Loucy (cell line): ENCODE results near the gene OR2L13.

ENCODE experiments used
- H2AFZ ChIP-seq: fragments of 200-600 bp; sonication (generic); 2 replicates; pipeline ENCODE4 v1.6.0; 2016; ENCODE audit warnings: antibody characterized with exemption, mild to moderate bottlenecking, low read length, moderate library complexity
- H3F3A ChIP-seq: fragments of 200-600 bp; 2 replicates; pipeline ENCODE4 v1.6.0; 2016; ENCODE audit warnings: antibody characterized with exemption, low read depth, mild to moderate bottlenecking
- H3K27me3 ChIP-seq: fragments of 200-600 bp; sonication (generic); 2 replicates; pipeline ENCODE4 v1.6.1; 2014; ENCODE audit warnings: low read length, mild to moderate bottlenecking; ENCODE audit not compliant: insufficient read depth, poor library complexity, severe bottlenecking
- H3K36me3 ChIP-seq: fragments of 200-600 bp; sonication (generic); 2 replicates; pipeline ENCODE4 v1.6.1; 2016; ENCODE audit warnings: low read length; ENCODE audit not compliant: insufficient read depth
- H3K4me1 ChIP-seq: fragments of 200-600 bp; sonication (generic); 2 replicates; pipeline ENCODE4 v1.5.1; 2014; ENCODE audit warnings: low read length, mild to moderate bottlenecking; ENCODE audit not compliant: insufficient read depth, poor library complexity, severe bottlenecking
- H3K4me2 ChIP-seq: fragments of 200-600 bp; sonication (generic); 2 replicates; pipeline ENCODE4 v1.6.0; 2014; ENCODE audit warnings: antibody characterized with exemption, low read length, low read depth, mild to moderate bottlenecking; ENCODE audit not compliant: poor library complexity, severe bottlenecking
- H3K4me3 ChIP-seq: fragments of 200-600 bp; sonication (generic); 2 replicates; pipeline ENCODE4 v1.5.1; 2014; ENCODE audit warnings: low read length, mild to moderate bottlenecking, mixed read lengths; ENCODE audit not compliant: poor library complexity, severe bottlenecking
- H3K79me2 ChIP-seq: fragments of 200-600 bp; sonication (generic); 2 replicates; pipeline ENCODE4 v1.6.1; 2014; ENCODE audit warnings: low read length; ENCODE audit not compliant: insufficient read depth
- H3K9ac ChIP-seq: fragments of 200-600 bp; sonication (generic); 2 replicates; pipeline ENCODE4 v1.6.0; 2014; ENCODE audit warnings: mild to moderate bottlenecking, low read depth, low read length, moderate library complexity; ENCODE audit not compliant: poor library complexity, severe bottlenecking
- H3K9me2 ChIP-seq: fragments of 200-600 bp; sonication (generic); replicated peaks from 2 replicates; pipeline ENCODE4 v1.6.1; 2016; ENCODE audit warnings: low read depth, low read length, mixed read lengths
- H3K9me3 ChIP-seq: fragments of 200-600 bp; sonication (generic); 2 replicates; pipeline ENCODE4 v1.6.1; 2014; ENCODE audit warnings: mild to moderate bottlenecking, antibody characterized with exemption, low read length, low read depth; ENCODE audit not compliant: insufficient read depth
- H4K20me1 ChIP-seq: fragments of 200-600 bp; sonication (generic); 2 replicates; pipeline ENCODE4 v1.6.0; 2014; ENCODE audit warnings: antibody characterized with exemption, low read length, mild to moderate bottlenecking; ENCODE audit not compliant: insufficient read depth, poor library complexity, severe bottlenecking
- CTCF ChIP-seq: fragments of 200-600 bp; sonication (generic); conservative IDR thresholded peaks from 2 replicates; pipeline ENCODE4 v1.5.1; 2014; ENCODE audit warnings: mild to moderate bottlenecking, antibody characterized with exemption, low read length
- EZH2phosphoT487 ChIP-seq: fragments of 200-600 bp; IDR thresholded peaks from 2 replicates; pipeline ENCODE4 v1.6.1; 2018; ENCODE audit warnings: antibody characterized with exemption, mild to moderate bottlenecking, moderate library complexity, borderline replicate concordance

OR2L13 gene

GRCh38 chr1:248054671-248055070 lies 40.3 kb upstream of the OR2L13 start:
- Histone ChIP-seq H3K79me2 (no peaks in the 10 kb centered on the region), H3F3A (no peaks in the 10 kb centered on the region), H3K4me1 (no peaks in the 10 kb centered on the region), H3K9ac (no peak overlapping the region), H3K36me3 (no peaks in the 10 kb centered on the region), H3K9me2 (no peaks in the 10 kb centered on the region), H3K9me3 (no peaks in the 10 kb centered on the region), H4K20me1 (no peaks in the 10 kb centered on the region), H3K27me3 (no peaks in the 10 kb centered on the region), H2AFZ (no peak overlapping the region), H3K4me3 (no peak overlapping the region), H3K4me2 (no peak overlapping the region)
- TF ChIP-seq CTCF (no peak), EZH2phosphoT487 (no peak)

GRCh38 chr1:248055261-248055660 lies 39.7 kb upstream of the OR2L13 start:
- H3K27me3 ChIP-seq, result no peaks in the 10 kb centered on the region
- no peaks in the 10 kb centered on the region for H3K36me3 ChIP-seq
- H3K4me1 ChIP-seq, result no peaks in the 10 kb centered on the region
- H3K9me2 ChIP-seq, result no peaks in the 10 kb centered on the region
- TF ChIP-seq CTCF, result no peak
- no peak for TF ChIP-seq EZH2phosphoT487
- no peak overlapping the region for H3K4me2 ChIP-seq
- no peaks in the 10 kb centered on the region for H3K79me2 ChIP-seq
- H3K9ac ChIP-seq, result no peak overlapping the region
- no peak overlapping the region for H2AFZ ChIP-seq
- H3F3A ChIP-seq, result no peaks in the 10 kb centered on the region
- H3K9me3 ChIP-seq, result no peaks in the 10 kb centered on the region
- no peaks in the 10 kb centered on the region for H4K20me1 ChIP-seq
- no peak overlapping the region for H3K4me3 ChIP-seq

- TF ChIP-seq CTCF (no peak), EZH2phosphoT487 (no peak)
- H3K79me2 ChIP-seq, result no peaks in the 10 kb centered on the region
- no peak overlapping the region for H3K9ac ChIP-seq
- no peaks in the 10 kb centered on the region for H3K9me3 ChIP-seq
- no peak overlapping the region for H2AFZ ChIP-seq
- H3K4me2 ChIP-seq, result no peak overlapping the region
- 0 out of 2 replicates have a peak, but pooled peaks cover 4% of the 10 kb centered on the region for H3K9me2 ChIP-seq
- no peaks in the 10 kb centered on the region for H3K36me3 ChIP-seq
- no peaks in the 10 kb centered on the region for H3K27me3 ChIP-seq
- H3F3A ChIP-seq, result no peaks in the 10 kb centered on the region
- H3K4me1 ChIP-seq, result no peaks in the 10 kb centered on the region
- H4K20me1 ChIP-seq, result no peaks in the 10 kb centered on the region
- H3K4me3 ChIP-seq, result no peak overlapping the region
Observed at GRCh38 chr1:248065071-248065470, 29.9 kb upstream of the OR2L13 start.
